ENCODE measurements around the gene PNPLA6. TPM values are rescaled to one million over a fixed set of nuclear protein-coding genes. Genes with fewer than 3 reads are reported as not detected.

PNPLA6 gene
- total and polyA plus RNA-seq, 9 of the 15 experiments (the other 6 are each of a cell fraction or from before 2014, with no cell fraction given): 0.07 to 30.2 (median 8.3) TPM

DNA sequence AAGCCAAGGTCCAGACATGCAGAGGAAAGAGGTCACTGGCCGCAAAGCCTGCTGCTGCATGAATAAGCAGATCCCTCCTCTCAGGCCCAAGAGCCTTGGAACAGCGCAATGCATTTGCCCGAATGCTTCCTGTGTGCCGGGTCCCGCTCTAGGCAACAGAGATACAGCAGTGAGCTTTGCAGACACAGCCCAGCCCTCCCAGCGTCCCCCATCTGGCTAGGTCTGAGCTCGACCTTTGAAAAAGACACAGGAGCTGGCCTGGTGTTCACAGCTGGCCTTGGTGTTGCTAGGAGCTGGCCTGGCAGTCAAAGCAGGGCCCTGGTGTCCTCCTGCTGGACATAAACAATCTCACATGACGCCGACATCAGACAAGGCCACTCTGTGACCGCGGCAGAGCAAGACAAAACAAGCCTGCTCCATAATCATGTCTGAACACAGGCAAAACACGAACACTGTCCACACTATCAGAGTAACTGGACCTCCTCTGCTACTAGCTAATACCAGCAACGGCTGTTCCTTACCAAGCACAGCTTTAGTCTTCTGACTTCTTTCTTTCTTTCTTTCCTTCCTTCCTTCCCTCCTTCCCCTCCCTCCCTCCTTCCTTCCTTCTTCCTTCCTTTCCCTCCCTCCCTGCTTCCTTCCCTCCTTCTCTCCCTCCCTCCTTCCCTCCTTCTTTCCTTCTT is 41.0 kb upstream of the PNPLA6 start (continued):
- TF ChIP-seq HOXB6 (CRISPR knock-in tag; IDR thresholded peaks at IDR 0.05; ENCODE audit: borderline replicate concordance) (no peak), HNRNPK (IDR thresholded peaks at IDR 0.05; ENCODE audit: low read depth, low read length, poor library complexity, severe bottlenecking) (no peak), CHCHD3 (CRISPR knock-in tag; IDR thresholded peaks at IDR 0.05) (no peak), XRCC3 (IDR thresholded peaks at IDR 0.05) (no peak), SP1 (CRISPR knock-in tag; IDR thresholded peaks at IDR 0.05) (peak; percentile 59), ZNF197 (CRISPR knock-in tag; IDR thresholded peaks at IDR 0.05; ENCODE audit: low read depth) (no peak), THRAP3 (IDR thresholded peaks at IDR 0.05; ENCODE audit: borderline replicate concordance) (no peak), HOMEZ (CRISPR knock-in tag; IDR thresholded peaks at IDR 0.05) (no peak), RNF219 (CRISPR knock-in tag; IDR thresholded peaks at IDR 0.05) (no peak), ZKSCAN1 (IDR thresholded peaks at IDR 0.05; ENCODE audit: low read depth, low read length) (no peak), ZNF76 (CRISPR knock-in tag; IDR thresholded peaks at IDR 0.05; ENCODE audit: borderline replicate concordance) (no peak), SMAD4 (CRISPR knock-in tag; conservative IDR thresholded peaks at IDR 0.05) (peak; percentile 94), ZNF707 (CRISPR knock-in tag; conservative IDR thresholded peaks at IDR 0.05) (no peak), ZFX (CRISPR knock-in tag; IDR thresholded peaks at IDR 0.05) (peak; percentile 94), BMI1 (IDR thresholded peaks at IDR 0.05; ENCODE audit: low read length) (no peak), FOS (IDR thresholded peaks at IDR 0.05; ENCODE audit: extremely low read depth, insufficient read length) (no peak), NRF1 (conservative IDR thresholded peaks at IDR 0.05 in 1 of 2, IDR thresholded peaks at IDR 0.05 in 1 of 2) (peak; percentile 22 to 43; a peak in 2 of 4 replicates), MED1 (CRISPR knock-in tag; IDR thresholded peaks at IDR 0.05; ENCODE audit: borderline replicate concordance) (no peak), SMARCB1 (IDR thresholded peaks at IDR 0.05; ENCODE audit: insufficient read length, low read depth) (no peak), PTRF (tag; IDR thresholded peaks at IDR 0.05) (no peak)
- TF ChIP-seq, protein P1, sequence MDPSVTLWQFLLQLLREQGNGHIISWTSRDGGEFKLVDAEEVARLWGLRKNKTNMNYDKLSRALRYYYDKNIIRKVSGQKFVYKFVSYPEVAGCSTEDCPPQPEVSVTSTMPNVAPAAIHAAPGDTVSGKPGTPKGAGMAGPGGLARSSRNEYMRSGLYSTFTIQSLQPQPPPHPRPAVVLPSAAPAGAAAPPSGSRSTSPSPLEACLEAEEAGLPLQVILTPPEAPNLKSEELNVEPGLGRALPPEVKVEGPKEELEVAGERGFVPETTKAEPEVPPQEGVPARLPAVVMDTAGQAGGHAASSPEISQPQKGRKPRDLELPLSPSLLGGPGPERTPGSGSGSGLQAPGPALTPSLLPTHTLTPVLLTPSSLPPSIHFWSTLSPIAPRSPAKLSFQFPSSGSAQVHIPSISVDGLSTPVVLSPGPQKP (CRISPR knock-in tag; IDR thresholded peaks at IDR 0.05): no peak
- TF ChIP-seq, protein P2, sequence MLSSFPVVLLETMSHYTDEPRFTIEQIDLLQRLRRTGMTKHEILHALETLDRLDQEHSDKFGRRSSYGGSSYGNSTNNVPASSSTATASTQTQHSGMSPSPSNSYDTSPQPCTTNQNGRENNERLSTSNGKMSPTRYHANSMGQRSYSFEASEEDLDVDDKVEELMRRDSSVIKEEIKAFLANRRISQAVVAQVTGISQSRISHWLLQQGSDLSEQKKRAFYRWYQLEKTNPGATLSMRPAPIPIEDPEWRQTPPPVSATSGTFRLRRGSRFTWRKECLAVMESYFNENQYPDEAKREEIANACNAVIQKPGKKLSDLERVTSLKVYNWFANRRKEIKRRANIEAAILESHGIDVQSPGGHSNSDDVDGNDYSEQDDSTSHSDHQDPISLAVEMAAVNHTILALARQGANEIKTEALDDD (IDR thresholded peaks at IDR 0.05): no peak
- TF ChIP-seq, protein P3, sequence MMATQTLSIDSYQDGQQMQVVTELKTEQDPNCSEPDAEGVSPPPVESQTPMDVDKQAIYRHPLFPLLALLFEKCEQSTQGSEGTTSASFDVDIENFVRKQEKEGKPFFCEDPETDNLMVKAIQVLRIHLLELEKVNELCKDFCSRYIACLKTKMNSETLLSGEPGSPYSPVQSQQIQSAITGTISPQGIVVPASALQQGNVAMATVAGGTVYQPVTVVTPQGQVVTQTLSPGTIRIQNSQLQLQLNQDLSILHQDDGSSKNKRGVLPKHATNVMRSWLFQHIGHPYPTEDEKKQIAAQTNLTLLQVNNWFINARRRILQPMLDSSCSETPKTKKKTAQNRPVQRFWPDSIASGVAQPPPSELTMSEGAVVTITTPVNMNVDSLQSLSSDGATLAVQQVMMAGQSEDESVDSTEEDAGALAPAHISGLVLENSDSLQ (IDR thresholded peaks at IDR 0.05): peak; percentile 65; the same call in 1 of the 2 replicates
